H1 (cell line): ENCODE data around the gene IFNK. TPM values are rescaled to one million over a fixed set of nuclear protein-coding genes. Genes with fewer than 3 reads are reported as not detected.

Source experiments
- CTCF ChIA-PET: fragments of 300-600 bp; sonication (Branson Sonifier 250); formaldehyde crosslinking; loops from one replicate; lab custom pipeline; 2021; ENCODE audit not compliant: partially characterized antibody; lab: Charles Lee
- POLR2A ChIA-PET: fragments of 300-600 bp; sonication (Branson Sonifier 250); formaldehyde crosslinking; loops from one replicate; lab custom pipeline; 2021; ENCODE audit warnings: inconsistent platforms; ENCODE audit not compliant: partially characterized antibody; lab: Charles Lee
- DNase-seq, 2 experiments: peaks; one replicate each; pipeline versions ENCODE4 v3.0.0 to v3.0.0-alpha.2; 2010 to 2022; ENCODE audit warnings: low spot score in 2 of 2, low read depth in 1 of 2, mixed read lengths in 1 of 2
- FAIRE-seq: peaks from 2 replicates; lab custom pipeline; 2011; peaks lifted over from hg19 to GRCh38; lab: Jason Lieb, UNC
- H2AFZ ChIP-seq: 2 replicates; pipeline ENCODE4 v1.8.1; 2012; ENCODE audit warnings: low read length, inconsistent platforms
- H2AK5ac ChIP-seq: 2 replicates; pipeline ENCODE4 v1.6.1; 2013; ENCODE audit warnings: low read depth, low read length
- H2BK120ac ChIP-seq: replicated peaks from 2 replicates; pipeline ENCODE3; 2013; ENCODE audit warnings: low read depth, low read length, inconsistent platforms
- H2BK12ac ChIP-seq: 2 replicates; pipeline ENCODE4 v1.6.1; 2013; ENCODE audit warnings: low read depth, low read length
- H2BK15ac ChIP-seq: 2 replicates; pipeline ENCODE4 v1.6.1; 2013; ENCODE audit warnings: low read length
- H2BK20ac ChIP-seq: 2 replicates; pipeline ENCODE4 v1.6.1; 2013; ENCODE audit warnings: low read length
- H2BK5ac ChIP-seq: 2 replicates; pipeline ENCODE4 v1.6.1; 2013; ENCODE audit warnings: low read depth, low read length
- H3K14ac ChIP-seq: 2 replicates; pipeline ENCODE4 v1.6.1; 2013; ENCODE audit warnings: inconsistent platforms; ENCODE audit not compliant: insufficient read length
- H3K18ac ChIP-seq: 2 replicates; pipeline ENCODE4 v1.6.1; 2013; ENCODE audit warnings: low read length; ENCODE audit errors: extremely low read depth
- H3K23ac ChIP-seq: 2 replicates; pipeline ENCODE4 v1.6.1; 2013; ENCODE audit warnings: inconsistent platforms; ENCODE audit not compliant: insufficient read length
- H3K23me2 ChIP-seq: 2 replicates; pipeline ENCODE4 v1.6.1; 2013; ENCODE audit warnings: low read depth, low read length
- H3K27ac ChIP-seq: 2 replicates; pipeline ENCODE4 v1.6.1; 2011; ENCODE audit warnings: low read depth, low read length, inconsistent platforms
- H3K27me3 ChIP-seq, 4 experiments: replicated peaks in 1 of 4; 1 replicate in 1 of 4; 2 replicates in 3 of 4; pipeline versions ENCODE4 v1.6.1 to v1.8.1; 2011 to 2013; ENCODE audit warnings: low read length in 3 of 4, mild to moderate bottlenecking in 3 of 4, inconsistent platforms in 2 of 4, mixed read lengths in 2 of 4, moderate library complexity in 1 of 4; ENCODE audit not compliant: control insufficient read depth in 3 of 4, insufficient read depth in 3 of 4; ENCODE audit errors: extremely low read depth in 1 of 4
- H3K36me3 ChIP-seq, 4 experiments: 2 replicates each; pipeline versions ENCODE4 v1.6.1 to v1.8.1; 2011 to 2013; ENCODE audit warnings: mild to moderate bottlenecking in 4 of 4, low read length in 3 of 4, moderate library complexity in 2 of 4, control low read depth in 1 of 4, inconsistent platforms in 1 of 4; ENCODE audit not compliant: insufficient read depth in 4 of 4, control insufficient read depth in 2 of 4
- H3K4ac ChIP-seq: replicated peaks from 2 replicates; pipeline ENCODE3; 2013; ENCODE audit warnings: low read length, low read depth, mixed read lengths, inconsistent platforms; ENCODE audit not compliant: insufficient read length
- H3K4me1 ChIP-seq, 4 experiments: replicated peaks in 1 of 4; 1 replicate in 1 of 4; 2 replicates in 3 of 4; pipeline versions ENCODE4 v1.6.1 to v1.8.1; 2011 to 2013; ENCODE audit warnings: low read length in 3 of 4, inconsistent platforms in 2 of 4, mixed read lengths in 1 of 4; ENCODE audit not compliant: insufficient read depth in 4 of 4, control insufficient read depth in 3 of 4
- H3K4me2 ChIP-seq, 2 experiments: 2 replicates each; pipeline versions ENCODE4 v1.6.1 to v1.8.1; 2011 to 2013; ENCODE audit warnings: low read depth in 2 of 2, low read length in 2 of 2, control low read depth in 1 of 2, inconsistent platforms in 1 of 2, mild to moderate bottlenecking in 1 of 2; ENCODE audit not compliant: insufficient read depth in 1 of 2
- H3K4me3 ChIP-seq, 4 experiments: fragments of 200-600, 300-600 bp in 1 of 4; sonication (generic), shearing (Covaris generic), sonication (Bioruptor Twin) in 1 of 4; 2 replicates each; pipeline versions ENCODE4 v1.5.1 to v1.8.1; 2011 to 2016; ENCODE audit warnings: low read length in 4 of 4, low read depth in 3 of 4, control low read depth in 2 of 4, inconsistent platforms in 2 of 4, mild to moderate bottlenecking in 2 of 4, mixed read lengths in 1 of 4, moderate library complexity in 1 of 4; ENCODE audit not compliant: insufficient read depth in 2 of 4; ENCODE audit errors: extremely low read depth in 1 of 4
- H3K56ac ChIP-seq: replicated peaks from 2 replicates; pipeline ENCODE3; 2013; ENCODE audit warnings: low read depth, mild to moderate bottlenecking, mixed read lengths, low read length, inconsistent platforms; ENCODE audit not compliant: insufficient read length
- H3K79me1 ChIP-seq: 2 replicates; pipeline ENCODE4 v1.6.1; 2013; ENCODE audit warnings: low read depth, low read length, control low read depth
- H3K79me2 ChIP-seq, 2 experiments: 2 replicates each; pipeline versions ENCODE4 v1.6.1 to v1.8.1; 2012 to 2013; ENCODE audit warnings: low read length in 2 of 2, mild to moderate bottlenecking in 2 of 2, inconsistent platforms in 1 of 2; ENCODE audit not compliant: insufficient read depth in 2 of 2, control insufficient read depth in 1 of 2
- H3K9ac ChIP-seq, 4 experiments: replicated peaks in 1 of 4; 1 replicate in 1 of 4; 2 replicates in 3 of 4; pipeline versions ENCODE4 v1.6.1 to v1.8.1; 2011 to 2013; ENCODE audit warnings: low read depth in 3 of 4, low read length in 3 of 4, control low read depth in 2 of 4, mild to moderate bottlenecking in 2 of 4, moderate library complexity in 2 of 4, inconsistent platforms in 1 of 4; ENCODE audit errors: extremely low read depth in 1 of 4
- H3K9me3 ChIP-seq, 2 experiments: 2 replicates each; pipeline versions ENCODE4 v1.6.1 to v1.8.1; 2012 to 2013; ENCODE audit warnings: mild to moderate bottlenecking in 2 of 2, moderate library complexity in 2 of 2, control low read depth in 1 of 2, inconsistent platforms in 1 of 2, low read depth in 1 of 2, low read length in 1 of 2, mixed read lengths in 1 of 2; ENCODE audit not compliant: insufficient read depth in 2 of 2
- H4K20me1 ChIP-seq, 2 experiments: replicated peaks in 1 of 2; 2 replicates each; pipeline versions ENCODE3 to v1.8.1; 2011 to 2013; ENCODE audit warnings: inconsistent platforms in 2 of 2, low read length in 2 of 2, mild to moderate bottlenecking in 1 of 2; ENCODE audit not compliant: insufficient read depth in 2 of 2, control insufficient read depth in 1 of 2
- H4K5ac ChIP-seq: 2 replicates; pipeline ENCODE4 v1.6.1; 2013; ENCODE audit warnings: low read length, low read depth, mixed read lengths, inconsistent platforms; ENCODE audit not compliant: insufficient read length
- H4K8ac ChIP-seq: 2 replicates; pipeline ENCODE4 v1.8.0; 2013; ENCODE audit warnings: mild to moderate bottlenecking, moderate library complexity, low read length, inconsistent platforms; ENCODE audit not compliant: insufficient read depth; ENCODE audit errors: extremely low read depth
- H4K91ac ChIP-seq: replicated peaks from 2 replicates; pipeline ENCODE3; 2013; ENCODE audit warnings: low read length, mixed read lengths, inconsistent platforms; ENCODE audit not compliant: insufficient read length
- BACH1 ChIP-seq: IDR thresholded peaks from 2 replicates; pipeline ENCODE4 v1.6.1; 2012; ENCODE audit warnings: low read length, improper control_type of control experiment
- EGR1 ChIP-seq: IDR thresholded peaks from 2 replicates; pipeline ENCODE4 v1.6.1; 2011; ENCODE audit warnings: low read depth, low read length, borderline replicate concordance
- GTF2F1 ChIP-seq: IDR thresholded peaks from 2 replicates; pipeline ENCODE4 v1.6.1; 2012; ENCODE audit warnings: low read depth, low read length, improper control_type of control experiment, borderline replicate concordance
- HDAC2 ChIP-seq, 2 experiments: fragments of 300-600 bp in 1 of 2; sonication (generic) in 1 of 2; IDR thresholded peaks; 2 replicates each; pipeline ENCODE4 v1.6.1; 2011 to 2012; ENCODE audit warnings: low read depth in 2 of 2, low read length in 2 of 2, mild to moderate bottlenecking in 2 of 2, moderate library complexity in 2 of 2, borderline replicate concordance in 1 of 2, inconsistent platforms in 1 of 2
- JUN ChIP-seq: IDR thresholded peaks from 2 replicates; pipeline ENCODE4 v1.6.1; 2011; ENCODE audit warnings: low read depth, mild to moderate bottlenecking, improper control_type of control experiment, low read length
- MAFK ChIP-seq: IDR thresholded peaks from 2 replicates; pipeline ENCODE4 v1.6.1; 2012; ENCODE audit warnings: low read depth, mild to moderate bottlenecking, improper control_type of control experiment, low read length
- RNF2 ChIP-seq: fragments of 200-900, 300-1000 bp; sonication (generic); IDR thresholded peaks from 2 replicates; pipeline ENCODE4 v1.7.1; 2016; ENCODE audit warnings: borderline replicate concordance, low read depth, mild to moderate bottlenecking, antibody characterized with exemption, low read length; ENCODE audit not compliant: poor library complexity, severe bottlenecking; ENCODE audit errors: missing control alignments
- RXRA ChIP-seq: IDR thresholded peaks from 2 replicates; pipeline ENCODE4 v1.6.1; 2011; ENCODE audit warnings: low read depth, mild to moderate bottlenecking, low read length, moderate library complexity; ENCODE audit not compliant: insufficient read depth
- WGBS, 2 experiments: shearing (Covaris generic) in 1 of 2; methylation state at CpG; one replicate each; pipeline versions ENCODE4 v1.1.6 to v1.1.7; 2013 to 2015; ENCODE audit warnings: low lambda C conversion rate in 2 of 2, mixed read lengths in 2 of 2, inconsistent platforms in 1 of 2, low coverage in 1 of 2, missing lambda C conversion rate in 1 of 2; ENCODE audit not compliant: insufficient replicate concordance in 2 of 2, insufficient coverage in 1 of 2, insufficient read length in 1 of 2; ENCODE audit errors: extremely low coverage in 1 of 2, missing lambda C conversion rate in 1 of 2; 5-methylcytosine and 5-hydroxymethylcytosine counted together
- polyA plus RNA-seq, 7 experiments: library from polyadenylated mRNA; depleted of rRNA in 3 of 7; stranded (reverse) in 5 of 7; unstranded in 2 of 7; fragments of >200 nt in 5 of 7; fragments of 200-250 nt in 2 of 7; gene quantifications; 1 replicate in 5 of 7; 2 replicates in 1 of 7; 4 replicates in 1 of 7; pipeline versions ENCODE4 v1.2.1 to v1.2.3, GENCODE V29; 2011 to 2013; ENCODE audit warnings: missing spikeins in 2 of 7, mixed read lengths in 2 of 7
- total RNA-seq: library from RNA; stranded (reverse); fragmentation: NEBNext Ultra II Directional; extraction: Animal tissue kit (Norgen Biotek cat#: 25700); gene quantifications from 2 replicates; pipeline ENCODE4 v1.2.1, GENCODE V29; 2021
- TF ChIP-seq, protein P1 (sequence below): IDR thresholded peaks from 2 replicates; pipeline ENCODE4 v1.6.1; 2012; ENCODE audit warnings: inconsistent platforms
- TF ChIP-seq, protein P2 (sequence below): IDR thresholded peaks from 2 replicates; pipeline ENCODE4 v1.6.1; 2011; ENCODE audit warnings: low read depth, mild to moderate bottlenecking, low read length; ENCODE audit not compliant: insufficient read depth

The IFNK gene
- total and polyA plus RNA-seq, 2 of the 8 experiments (the other 6 are each of a cell fraction or from before 2014, with no cell fraction given) = not detected

DNA sequence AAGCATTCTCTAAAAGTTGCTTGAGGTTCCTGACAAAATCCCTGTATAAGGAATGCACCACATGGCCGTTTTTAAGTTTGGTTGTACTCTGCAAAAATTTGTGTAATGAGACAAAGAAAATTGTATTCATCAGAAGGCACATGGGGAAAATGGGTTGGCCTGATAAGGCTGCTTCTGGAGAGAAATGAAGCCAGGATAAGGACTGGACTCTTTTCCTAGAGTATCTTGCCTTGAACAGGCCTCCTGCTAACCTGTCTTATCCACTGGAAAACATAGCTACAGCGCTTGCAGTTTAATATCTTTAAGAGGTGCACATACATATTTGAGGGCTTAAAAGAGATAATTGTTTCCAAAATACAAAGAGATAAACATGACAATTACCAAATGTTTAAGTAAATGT lies 41.4 kb upstream of the IFNK start:
- peaks cover 3 to 7% (median 5%) of the 10 kb centered on the region in 4 experiments; a peak in 5 of 7 replicates for H3K4me1 ChIP-seq

More for the DNA sequence above, 41.4 kb upstream of the IFNK start:
- no peak overlapping the region for H2AK5ac ChIP-seq
- H3K18ac ChIP-seq = no peak overlapping the region
- H3K4me3 ChIP-seq = no peak overlapping the region
- TF ChIP-seq HDAC2 (IDR thresholded peaks at IDR 0.05; ENCODE audit: borderline replicate concordance in 1 of 2, low read depth in 2 of 2, low read length in 2 of 2) (no peak), EGR1 (no peak), GTF2F1 (no peak), RNF2 (no peak), MAFK (no peak), RXRA (no peak), JUN (no peak), BACH1 (no peak)
- TF ChIP-seq, protein P1, sequence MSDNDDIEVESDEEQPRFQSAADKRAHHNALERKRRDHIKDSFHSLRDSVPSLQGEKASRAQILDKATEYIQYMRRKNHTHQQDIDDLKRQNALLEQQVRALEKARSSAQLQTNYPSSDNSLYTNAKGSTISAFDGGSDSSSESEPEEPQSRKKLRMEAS = no peak
- TF ChIP-seq, protein P2, sequence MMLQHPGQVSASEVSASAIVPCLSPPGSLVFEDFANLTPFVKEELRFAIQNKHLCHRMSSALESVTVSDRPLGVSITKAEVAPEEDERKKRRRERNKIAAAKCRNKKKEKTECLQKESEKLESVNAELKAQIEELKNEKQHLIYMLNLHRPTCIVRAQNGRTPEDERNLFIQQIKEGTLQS = no peak
- H3K27ac ChIP-seq = no peak overlapping the region
- H2BK5ac ChIP-seq = no peak overlapping the region
- no peak overlapping the region for H3K23ac ChIP-seq
- H2AFZ ChIP-seq = no peak overlapping the region
- H2BK15ac ChIP-seq = no peak overlapping the region
- H4K8ac ChIP-seq = no peak overlapping the region
- H2BK120ac ChIP-seq = no peak overlapping the region
- H3K79me2 ChIP-seq = peaks cover 0 to 2% of the 10 kb centered on the region in 2 experiments; a peak in 1 of 4 replicates
- peaks cover 5 to 8% of the 10 kb centered on the region in 2 experiments for H3K9me3 ChIP-seq
- H4K5ac ChIP-seq = no peak overlapping the region
- 97% methylated on average over 2 of the region's 2 CpGs; no CpG with 5 or more reads in 1 of the 2 experiments for WGBS, 2 experiments
- DNase-seq (no peak), FAIRE-seq (no peak)
- H3K36me3 ChIP-seq = peaks cover 0 to 3% (median 0%) of the 10 kb centered on the region in 4 experiments; a peak in 2 of 8 replicates
- no peak overlapping the region for H3K4ac ChIP-seq
- H3K79me1 ChIP-seq = no peaks in the 10 kb centered on the region
- H3K14ac ChIP-seq = no peak overlapping the region
- H3K27me3 ChIP-seq = no peaks in the 10 kb centered on the region
- no peaks in the 10 kb centered on the region for H3K23me2 ChIP-seq
- no peak overlapping the region for H2BK12ac ChIP-seq
- no peak overlapping the region for H4K91ac ChIP-seq
- no peaks in the 10 kb centered on the region for H4K20me1 ChIP-seq
- POLR2A ChIA-PET = no interaction called here
- no peak overlapping the region for H3K4me2 ChIP-seq
- CTCF ChIA-PET = interaction anchor here (0.5 to 1.6 kb wide), 3 partner anchors 19 to 54 kb away, joined by 3 to 4 read pairs (median 3); partner anchors contain the start of gene MOB3B
- H3K9ac ChIP-seq = no peak overlapping the region
- no peak overlapping the region for H2BK20ac ChIP-seq
- H3K56ac ChIP-seq = no peak overlapping the region
